HepG2 (cell line): Measurements from ENCODE around the gene CHKB. TPM values are rescaled to one million over a fixed set of nuclear protein-coding genes. Genes with fewer than 3 reads are reported as not detected.

Source experiments
- HIC2 ChIP-seq: sonication (generic); formaldehyde crosslinking; IDR thresholded peaks from 2 replicates; pipeline ENCODE4 v1.9.0; 2022; ENCODE audit warnings: low read depth, missing genetic modification reagents
- JDP2 ChIP-seq: sonication (generic); formaldehyde crosslinking; IDR thresholded peaks from 2 replicates; pipeline ENCODE4 v1.8.1; 2022; ENCODE audit warnings: missing genetic modification reagents, borderline replicate concordance
- KLF13 ChIP-seq: sonication (generic); formaldehyde crosslinking; IDR thresholded peaks from 2 replicates; pipeline ENCODE4 v1.4.0; 2020; ENCODE audit warnings: mild to moderate bottlenecking, missing genetic modification reagents
- MTERF4 ChIP-seq: sonication (generic); formaldehyde crosslinking; IDR thresholded peaks from 2 replicates; pipeline ENCODE4 v1.8.0; 2023; ENCODE audit warnings: mild to moderate bottlenecking, missing genetic modification reagents
- MYNN ChIP-seq: sonication (generic); formaldehyde crosslinking; IDR thresholded peaks from 2 replicates; pipeline ENCODE4 v1.4.0; 2020; ENCODE audit warnings: mild to moderate bottlenecking, low read depth, missing genetic modification reagents
- NONO ChIP-seq, 2 experiments: fragments of 450-650 bp in 1 of 2; sonication (generic) in 1 of 2; formaldehyde crosslinking in 1 of 2; IDR thresholded peaks in 1 of 2; conservative IDR thresholded peaks in 1 of 2; 2 replicates each; pipeline versions ENCODE4 v1.6.1 to v1.8.0; 2017 to 2022; ENCODE audit warnings: mild to moderate bottlenecking in 1 of 2, missing genetic modification reagents in 1 of 2, moderate library complexity in 1 of 2
- POLR2AphosphoS2 ChIP-seq: IDR thresholded peaks from 2 replicates; pipeline ENCODE4 v1.6.1; 2011; ENCODE audit warnings: low read depth, low read length, improper control_type of control experiment
- RAD21 ChIP-seq: fragments of 450-650 bp; formaldehyde crosslinking; IDR thresholded peaks from 2 replicates; pipeline ENCODE4 v1.5.0; 2020; ENCODE audit warnings: mild to moderate bottlenecking
- SNAI1 ChIP-seq: sonication (generic); formaldehyde crosslinking; IDR thresholded peaks from 2 replicates; pipeline ENCODE4 v1.5.0; 2020; ENCODE audit warnings: mild to moderate bottlenecking, missing genetic modification reagents, borderline replicate concordance
- SUZ12 ChIP-seq: fragments of 150-350 bp; IDR thresholded peaks from 2 replicates; pipeline ENCODE4 v1.6.1; 2014; ENCODE audit warnings: low read depth, low read length
- U2AF2 ChIP-seq: fragments of 200-400 bp; formaldehyde crosslinking; IDR thresholded peaks from 2 replicates; pipeline ENCODE4 v1.6.1; 2017; ENCODE audit warnings: low read depth, mild to moderate bottlenecking, low read length
- ZBTB38 ChIP-seq: sonication (generic); formaldehyde crosslinking; IDR thresholded peaks from 2 replicates; pipeline ENCODE4 v1.5.1; 2020; ENCODE audit warnings: mild to moderate bottlenecking, missing genetic modification reagents
- ZNF136 ChIP-seq: sonication (generic); formaldehyde crosslinking; IDR thresholded peaks from 2 replicates; pipeline ENCODE4 v1.8.1; 2022; ENCODE audit warnings: low read depth, mild to moderate bottlenecking, moderate library complexity, missing genetic modification reagents
- ZNF251 ChIP-seq: sonication (generic); formaldehyde crosslinking; IDR thresholded peaks from 2 replicates; pipeline ENCODE4 v1.9.0; 2021; ENCODE audit warnings: mild to moderate bottlenecking, missing genetic modification reagents
- ZNF362 ChIP-seq: sonication (generic); formaldehyde crosslinking; IDR thresholded peaks from 2 replicates; pipeline ENCODE4 v1.4.0; 2020; ENCODE audit warnings: missing genetic modification reagents, mild to moderate bottlenecking, borderline replicate concordance
- ZNF570 ChIP-seq: sonication (generic); formaldehyde crosslinking; IDR thresholded peaks from 2 replicates; pipeline ENCODE4 v1.4.0; 2020; ENCODE audit warnings: mild to moderate bottlenecking, missing genetic modification reagents, borderline replicate concordance
- ZNF589 ChIP-seq: sonication (generic); formaldehyde crosslinking; conservative IDR thresholded peaks from 2 replicates; pipeline ENCODE4 v1.8.0; 2022; ENCODE audit warnings: mild to moderate bottlenecking, moderate library complexity, missing genetic modification reagents
- ZNF646 ChIP-seq: sonication (generic); formaldehyde crosslinking; IDR thresholded peaks from 2 replicates; pipeline ENCODE4 v1.9.0; 2021; ENCODE audit warnings: mild to moderate bottlenecking, missing genetic modification reagents
- ZNF781 ChIP-seq: sonication (generic); formaldehyde crosslinking; IDR thresholded peaks from 2 replicates; pipeline ENCODE4 v1.5.1; 2020; ENCODE audit warnings: borderline replicate concordance, mild to moderate bottlenecking, missing genetic modification reagents; ENCODE audit errors: not compliant biosample characterization
- polyA plus RNA-seq, 8 experiments: library from polyadenylated mRNA; depleted of rRNA in 3 of 8; stranded (reverse) in 7 of 8; unstranded in 1 of 8; fragments of >200 nt; fragmentation: Illumina TruSeq in 4 of 8; extraction: Trizol in 4 of 8; gene quantifications; 2 replicates each; pipeline versions ENCODE4 v1.2.1 to v1.2.3, GENCODE V29; 2011 to 2016; ENCODE audit warnings: low read depth in 4 of 8, missing spikeins in 1 of 8, mixed read lengths in 1 of 8; ENCODE audit not compliant: insufficient read depth in 1 of 8
- total RNA-seq, 5 experiments: library from RNA; depleted of rRNA; stranded (reverse); fragments of >200 nt; fragmentation: Illumina TruSeq; extraction: Trizol; gene quantifications; 2 replicates each; pipeline ENCODE4 v1.2.3, GENCODE V29; 2016; ENCODE audit warnings: low read depth in 1 of 5

CHKB gene
- total and polyA plus RNA-seq, 2 of the 13 experiments (the other 11 are each of a cell fraction or from before 2014, with no cell fraction given): 24.5 to 42.7 TPM

- TF ChIP-seq ZNF589 (CRISPR knock-in tag) (no peak), HIC2 (no peak), RAD21 (CRISPR knock-in tag) (peak; percentile 59; the same call in 1 of the 2 replicates), ZNF646 (CRISPR knock-in tag) (no peak), MYNN (no peak), JDP2 (no peak), ZNF570 (CRISPR knock-in tag) (no peak), SUZ12 (no peak), MTERF4 (no peak), U2AF2 (no peak), ZNF251 (CRISPR knock-in tag) (no peak), KLF13 (CRISPR knock-in tag) (no peak), SNAI1 (no peak), ZNF781 (CRISPR knock-in tag) (no peak), NONO (IDR thresholded peaks at IDR 0.05) (no peak), NONO (CRISPR knock-in tag; conservative IDR thresholded peaks at IDR 0.05) (no peak), POLR2AphosphoS2 (no peak), ZNF362 (CRISPR knock-in tag) (no peak), ZNF136 (CRISPR knock-in tag) (peak; percentile 82; the same call in 1 of the 2 replicates), ZBTB38 (CRISPR knock-in tag) (no peak)
These were observed 30.8 kb upstream of the CHKB start (continued) for GRCh38 chr22:50613291-50613981.
